Gastrocnemius medialis (tissue), 4 donors: ENCODE measurements around the gene PANX3.

Source experiments
- CTCF ChIP-seq, 5 experiments: fragments of 450-650 bp in 3 of 5; fragments of 200-600 bp in 2 of 5; sonication (generic) in 2 of 5; IDR thresholded peaks in 4 of 5; conservative IDR thresholded peaks in 1 of 5; 1 replicate in 4 of 5; 2 replicates in 1 of 5; pipeline ENCODE4 v1.5.1; 2016 to 2019; ENCODE audit warnings: antibody characterized with exemption in 5 of 5, mild to moderate bottlenecking in 3 of 5, moderate library complexity in 3 of 5
- POLR2A ChIP-seq, 2 donors: fragments of 450-650 bp; IDR thresholded peaks; one replicate each; pipeline ENCODE4 v1.6.1; 2017; ENCODE audit warnings: antibody characterized with exemption in 2 of 2, mild to moderate bottlenecking in 2 of 2, moderate library complexity in 2 of 2

- TF ChIP-seq CTCF (IDR thresholded peaks at IDR 0.05 in 4 of 5, conservative IDR thresholded peaks at IDR 0.05 in 1 of 5): no peak
- TF ChIP-seq POLR2A (IDR thresholded peaks at IDR 0.05): no peak
Measured at GRCh38 chr11:124661553-124661952, 50.3 kb downstream of the PANX3 start.
